Measurements from ENCODE around the gene ADAMTS7.

GRCh38 chr15:78788016-78788660 lies 23.1 kb downstream of the ADAMTS7 start:
- TF ChIP-seq CTCF (conservative IDR thresholded peaks at IDR 0.05 in 1 of 2, IDR thresholded peaks at IDR 0.05 in 1 of 2; ENCODE audit: low read depth in 1 of 2, low read length in 2 of 2) = no peak
- no peak for TF ChIP-seq EZH2 (IDR thresholded peaks at IDR 0.05; ENCODE audit: low read length, missing control alignments)

Measured in fibroblast of lung (primary cell).